Hepatocyte (in vitro differentiated cells): Measurements from ENCODE around the gene UBA6.

Experiments used
- CTCF ChIP-seq: fragments of 200-600 bp; sonication (generic); IDR thresholded peaks from 2 replicates; pipeline ENCODE4 v1.5.1; 2016; ENCODE audit warnings: antibody characterized with exemption, mild to moderate bottlenecking; ENCODE audit not compliant: poor library complexity
- EZH2 ChIP-seq: fragments of 200-600 bp; sonication (generic); IDR thresholded peaks from 2 replicates; pipeline ENCODE4 v1.6.1; 2016; ENCODE audit warnings: antibody characterized with exemption, mild to moderate bottlenecking, borderline replicate concordance
- EZH2phosphoT487 ChIP-seq: fragments of 200-600 bp; sonication (generic); IDR thresholded peaks from one replicate; pipeline ENCODE4 v1.6.1; 2018; ENCODE audit warnings: antibody characterized with exemption, mild to moderate bottlenecking, low read depth, moderate library complexity; ENCODE audit not compliant: unreplicated experiment, severe bottlenecking

GRCh38 chr4:67725132-67725531, 24.2 kb upstream of the UBA6 start:
- TF ChIP-seq CTCF, result no peak
- no peak for TF ChIP-seq EZH2phosphoT487
- no peak for TF ChIP-seq EZH2
